Uterus (tissue), 2 donors: ENCODE measurements around the gene BUD31.

Experiments
- CTCF ChIP-seq, 4 experiments: fragments of 200-600 bp in 2 of 4; fragments of 450-650 bp in 2 of 4; sonication (generic) in 2 of 4; IDR thresholded peaks; one replicate each; pipeline ENCODE4 v1.5.1; 2016 to 2019; ENCODE audit warnings: antibody characterized with exemption in 4 of 4, mild to moderate bottlenecking in 2 of 4, moderate library complexity in 1 of 4
- POLR2A ChIP-seq, 2 donors: fragments of 450-650 bp; IDR thresholded peaks; one replicate each; pipeline ENCODE4 v1.6.1; 2016; ENCODE audit warnings: antibody characterized with exemption in 2 of 2, mild to moderate bottlenecking in 1 of 2, moderate library complexity in 1 of 2

GRCh38 chr7:99409806-99410205 is 1.0 kb downstream of the BUD31 start:
- no peak for TF ChIP-seq CTCF (IDR thresholded peaks at IDR 0.05)
- TF ChIP-seq POLR2A (IDR thresholded peaks at IDR 0.05), result no peak
